Ishikawa (cell line): ENCODE measurements around the gene PINK1.
A peak's percentile ranks its signal among the peaks of the same experiment; 100 is the strongest.

Experiments
- CEBPB ChIP-seq: IDR thresholded peaks from 2 replicates; pipeline ENCODE4 v1.6.1; 2012
- CREB1 ChIP-seq: IDR thresholded peaks from 2 replicates; pipeline ENCODE4 v1.6.1; 2012; ENCODE audit warnings: low read depth
- EGR1 ChIP-seq: IDR thresholded peaks from 2 replicates; pipeline ENCODE4 v1.6.1; 2012
- EP300 ChIP-seq: IDR thresholded peaks from 2 replicates; pipeline ENCODE4 v1.6.1; 2012; ENCODE audit warnings: borderline replicate concordance
- FOXM1 ChIP-seq: IDR thresholded peaks from 2 replicates; pipeline ENCODE4 v1.6.1; 2012; ENCODE audit warnings: low read depth, borderline replicate concordance
- NFIC ChIP-seq: IDR thresholded peaks from 2 replicates; pipeline ENCODE4 v1.6.1; 2012
- RAD21 ChIP-seq: IDR thresholded peaks from 2 replicates; pipeline ENCODE4 v1.6.1; 2012; ENCODE audit warnings: low read depth
- TAF1 ChIP-seq: IDR thresholded peaks from 2 replicates; pipeline ENCODE4 v1.6.1; 2012; ENCODE audit warnings: low read depth, mild to moderate bottlenecking
- TCF12 ChIP-seq: IDR thresholded peaks from 2 replicates; pipeline ENCODE4 v1.6.1; 2012; ENCODE audit warnings: low read depth
- TEAD4 ChIP-seq: IDR thresholded peaks from 2 replicates; pipeline ENCODE4 v1.6.1; 2012
- USF1 ChIP-seq: IDR thresholded peaks from 2 replicates; pipeline ENCODE4 v1.6.1; 2012
- YY1 ChIP-seq: IDR thresholded peaks from 2 replicates; pipeline ENCODE4 v1.6.1; 2012; ENCODE audit warnings: low read depth
- ZBTB7A ChIP-seq: IDR thresholded peaks from 2 replicates; pipeline ENCODE4 v1.6.1; 2012; ENCODE audit warnings: low read depth
- TF ChIP-seq, protein P1 (sequence below): IDR thresholded peaks from 2 replicates; pipeline ENCODE4 v1.6.1; 2012; ENCODE audit warnings: low read depth, mild to moderate bottlenecking
- TF ChIP-seq, protein P2 (sequence below): IDR thresholded peaks from 2 replicates; pipeline ENCODE4 v1.6.1; 2012

The PINK1 gene

DNA sequence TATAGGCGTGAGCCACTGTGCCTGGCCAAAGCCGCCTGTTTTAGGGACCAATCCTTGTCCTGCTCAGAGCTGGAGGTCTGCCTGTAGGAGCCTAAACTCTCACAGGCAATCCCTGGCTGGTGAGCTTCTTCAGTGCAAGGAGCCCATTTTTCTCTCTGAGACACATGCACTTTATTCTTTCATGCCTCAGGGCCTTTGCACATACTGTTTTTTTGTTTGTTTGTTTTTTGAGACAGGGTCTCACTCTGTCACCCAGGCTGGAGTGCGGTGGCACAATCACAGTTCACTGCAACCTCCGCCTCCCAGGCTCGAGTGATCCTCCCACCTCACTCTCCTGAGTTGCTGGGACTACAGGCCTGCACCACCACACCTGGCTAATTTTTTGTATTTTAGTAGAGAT, 21.6 kb upstream of the PINK1 start:
- TF ChIP-seq, protein P1, sequence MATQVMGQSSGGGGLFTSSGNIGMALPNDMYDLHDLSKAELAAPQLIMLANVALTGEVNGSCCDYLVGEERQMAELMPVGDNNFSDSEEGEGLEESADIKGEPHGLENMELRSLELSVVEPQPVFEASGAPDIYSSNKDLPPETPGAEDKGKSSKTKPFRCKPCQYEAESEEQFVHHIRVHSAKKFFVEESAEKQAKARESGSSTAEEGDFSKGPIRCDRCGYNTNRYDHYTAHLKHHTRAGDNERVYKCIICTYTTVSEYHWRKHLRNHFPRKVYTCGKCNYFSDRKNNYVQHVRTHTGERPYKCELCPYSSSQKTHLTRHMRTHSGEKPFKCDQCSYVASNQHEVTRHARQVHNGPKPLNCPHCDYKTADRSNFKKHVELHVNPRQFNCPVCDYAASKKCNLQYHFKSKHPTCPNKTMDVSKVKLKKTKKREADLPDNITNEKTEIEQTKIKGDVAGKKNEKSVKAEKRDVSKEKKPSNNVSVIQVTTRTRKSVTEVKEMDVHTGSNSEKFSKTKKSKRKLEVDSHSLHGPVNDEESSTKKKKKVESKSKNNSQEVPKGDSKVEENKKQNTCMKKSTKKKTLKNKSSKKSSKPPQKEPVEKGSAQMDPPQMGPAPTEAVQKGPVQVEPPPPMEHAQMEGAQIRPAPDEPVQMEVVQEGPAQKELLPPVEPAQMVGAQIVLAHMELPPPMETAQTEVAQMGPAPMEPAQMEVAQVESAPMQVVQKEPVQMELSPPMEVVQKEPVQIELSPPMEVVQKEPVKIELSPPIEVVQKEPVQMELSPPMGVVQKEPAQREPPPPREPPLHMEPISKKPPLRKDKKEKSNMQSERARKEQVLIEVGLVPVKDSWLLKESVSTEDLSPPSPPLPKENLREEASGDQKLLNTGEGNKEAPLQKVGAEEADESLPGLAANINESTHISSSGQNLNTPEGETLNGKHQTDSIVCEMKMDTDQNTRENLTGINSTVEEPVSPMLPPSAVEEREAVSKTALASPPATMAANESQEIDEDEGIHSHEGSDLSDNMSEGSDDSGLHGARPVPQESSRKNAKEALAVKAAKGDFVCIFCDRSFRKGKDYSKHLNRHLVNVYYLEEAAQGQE, result no peak
- TF ChIP-seq, protein P2, sequence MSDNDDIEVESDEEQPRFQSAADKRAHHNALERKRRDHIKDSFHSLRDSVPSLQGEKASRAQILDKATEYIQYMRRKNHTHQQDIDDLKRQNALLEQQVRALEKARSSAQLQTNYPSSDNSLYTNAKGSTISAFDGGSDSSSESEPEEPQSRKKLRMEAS, result no peak
- TF ChIP-seq ZBTB7A (no peak), CEBPB (no peak), FOXM1 (no peak), RAD21 (no peak), EGR1 (no peak), YY1 (no peak), TEAD4 (no peak), CREB1 (no peak), NFIC (no peak), USF1 (no peak), TAF1 (no peak), EP300 (no peak), TCF12 (no peak)

GRCh38 chr1:20612221-20612746, 21.0 kb upstream of the PINK1 start:
- no peak for TF ChIP-seq EP300
- no peak for TF ChIP-seq CEBPB
- no peak for TF ChIP-seq TAF1
- TF ChIP-seq, protein P1, result no peak
- TF ChIP-seq FOXM1, result no peak
- no peak for TF ChIP-seq EGR1
- no peak for TF ChIP-seq USF1
- TF ChIP-seq, protein P2, result no peak
- no peak for TF ChIP-seq CREB1
- TF ChIP-seq ZBTB7A, result no peak

DNA sequence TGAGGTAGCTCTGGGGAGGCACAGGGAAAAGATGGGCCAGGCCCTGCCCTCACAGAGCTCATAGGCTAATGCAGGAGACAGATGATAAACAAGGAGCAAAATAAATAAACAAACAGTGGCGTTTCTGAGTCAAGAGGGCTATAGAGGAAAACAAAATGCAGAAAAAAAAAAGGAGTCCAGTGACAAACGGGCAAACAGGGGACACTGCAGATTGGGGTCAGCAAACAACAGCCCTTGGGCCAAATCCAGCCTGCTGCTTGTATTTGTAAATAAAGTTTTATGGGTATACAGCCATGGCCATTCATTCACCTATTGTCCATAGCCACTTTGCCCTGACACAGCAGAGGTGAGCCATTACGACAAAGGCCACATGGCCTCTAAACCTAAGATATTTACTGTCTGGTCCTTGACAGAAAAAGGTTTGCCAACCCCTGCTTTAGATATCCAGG, 19.1 kb upstream of the PINK1 start:
- no peak for TF ChIP-seq EGR1
- no peak for TF ChIP-seq CREB1
- no peak for TF ChIP-seq TAF1
- no peak for TF ChIP-seq TCF12
- TF ChIP-seq, protein P1, result no peak
- TF ChIP-seq ZBTB7A, result 0 out of 2 replicates have a peak, but pooled peaks have one; percentile 42
- no peak for TF ChIP-seq FOXM1
- 0 out of 2 replicates have a peak, but pooled peaks have one; percentile 1 for TF ChIP-seq RAD21
- TF ChIP-seq NFIC, result no peak
- TF ChIP-seq TEAD4, result no peak
- no peak for TF ChIP-seq USF1

- TF ChIP-seq CREB1 (no peak), FOXM1 (no peak), USF1 (no peak), TAF1 (no peak), RAD21 (no peak), CEBPB (no peak), YY1 (no peak), NFIC (no peak)
- TF ChIP-seq, protein P2, result no peak
Measured at GRCh38 chr1:20615946-20616846, 17.1 kb upstream of the PINK1 start.
